Measurements from ENCODE around the gene OPCML. TPM values are rescaled to one million over a fixed set of nuclear protein-coding genes. Genes with fewer than 3 reads are reported as not detected.

The OPCML gene
- total RNA-seq, 1 donor from 2014 or later = not detected

GRCh38 chr11:133019545-133020371, 512.5 kb downstream of the OPCML start:
- Mint-ChIP-seq H3K4me1 (no peaks in the 10 kb centered on the region), H3K4me3 (no peak overlapping the region)
- POLR2A ChIA-PET = no interaction called here

GRCh38 chr11:133015457-133015856, 516.8 kb downstream of the OPCML start:
- H3K27ac Mint-ChIP-seq = no peak overlapping the region
- no peak for ATAC-seq (ENCODE audit: low read depth)
- no peaks in the 10 kb centered on the region for H3K9me3 Mint-ChIP-seq
- no peak for DNase-seq
- H3K27me3 Mint-ChIP-seq = no peaks in the 10 kb centered on the region
- ChIA-PET CTCF (no interaction called here), POLR2A (no interaction called here)
- no peaks in the 10 kb centered on the region for H3K36me3 Mint-ChIP-seq (ENCODE audit: low read depth)
- H3K4me1 Mint-ChIP-seq = no peaks in the 10 kb centered on the region
- no peak overlapping the region for H3K4me3 Mint-ChIP-seq
- intact Hi-C loops (cut with micrococcal nuclease) = no loop called here
- no peak for TF ChIP-seq CTCF (IDR thresholded peaks at IDR 0.05)

More at GRCh38 chr11:133019545-133020371, 512.5 kb downstream of the OPCML start:
- H3K27ac Mint-ChIP-seq = no peak overlapping the region
- intact Hi-C loops (cut with micrococcal nuclease) = no loop called here
- no peaks in the 10 kb centered on the region for H3K36me3 Mint-ChIP-seq (ENCODE audit: low read depth)
- ATAC-seq (ENCODE audit: low read depth) (no peak), DNase-seq (no peak)
- H3K27me3 Mint-ChIP-seq = no peaks in the 10 kb centered on the region
- CTCF ChIA-PET = no interaction called here
- no peaks in the 10 kb centered on the region for H3K9me3 Mint-ChIP-seq
- TF ChIP-seq CTCF (IDR thresholded peaks at IDR 0.05) = no peak

GRCh38 chr11:133014337-133014736, 518.0 kb downstream of the OPCML start:
- no peak for TF ChIP-seq CTCF (IDR thresholded peaks at IDR 0.05)
- H3K4me3 Mint-ChIP-seq = no peak overlapping the region
- H3K27ac Mint-ChIP-seq = no peak overlapping the region
- ChIA-PET CTCF (no interaction called here), POLR2A (no interaction called here)
- no peak for DNase-seq
- no peak for ATAC-seq (ENCODE audit: low read depth)
- no peaks in the 10 kb centered on the region for H3K27me3 Mint-ChIP-seq
- no peaks in the 10 kb centered on the region for H3K4me1 Mint-ChIP-seq
- H3K36me3 Mint-ChIP-seq (ENCODE audit: low read depth) = no peaks in the 10 kb centered on the region
- intact Hi-C loops (cut with micrococcal nuclease) = no loop called here
- no peaks in the 10 kb centered on the region for H3K9me3 Mint-ChIP-seq

GRCh38 chr11:133012803-133013202, 519.5 kb downstream of the OPCML start:
- intact Hi-C loops (cut with micrococcal nuclease) = no loop called here
- no peaks in the 10 kb centered on the region for H3K4me1 Mint-ChIP-seq
- no peaks in the 10 kb centered on the region for H3K36me3 Mint-ChIP-seq (ENCODE audit: low read depth)
- no peaks in the 10 kb centered on the region for H3K27me3 Mint-ChIP-seq
- H3K27ac Mint-ChIP-seq = no peak overlapping the region
- DNase-seq (no peak), ATAC-seq (ENCODE audit: low read depth) (no peak)
- no peaks in the 10 kb centered on the region for H3K9me3 Mint-ChIP-seq
- ChIA-PET CTCF (no interaction called here), POLR2A (no interaction called here)
- TF ChIP-seq CTCF (IDR thresholded peaks at IDR 0.05) = no peak
- H3K4me3 Mint-ChIP-seq = no peak overlapping the region

- H3K27ac Mint-ChIP-seq = no peak overlapping the region
- POLR2A ChIA-PET = no interaction called here
- CTCF ChIA-PET = interaction anchor here (0.6 kb wide), 1 partner anchor 70 kb away, joined by 3 read pairs; no protein-coding TSS in a partner anchor
- H3K27me3 Mint-ChIP-seq = no peaks in the 10 kb centered on the region
- no peaks in the 10 kb centered on the region for H3K36me3 Mint-ChIP-seq (ENCODE audit: low read depth)
- ATAC-seq (ENCODE audit: low read depth) = no peak
- DNase-seq = no peak
- intact Hi-C loops (cut with micrococcal nuclease) = no loop called here
- H3K4me3 Mint-ChIP-seq = no peak overlapping the region
- TF ChIP-seq CTCF (IDR thresholded peaks at IDR 0.05) = no peak
- H3K4me1 Mint-ChIP-seq = no peaks in the 10 kb centered on the region
- no peaks in the 10 kb centered on the region for H3K9me3 Mint-ChIP-seq
Observed at GRCh38 chr11:133011604-133012003, 520.7 kb downstream of the OPCML start.

Measured in activated B cell treated with CpG ODN at 0.5 μM for 24 hours (primary cell).